DOHH2 (cell line): Measurements from ENCODE around the gene HAND2.

Experiments used
- H3F3A ChIP-seq: fragments of 200-600 bp; sonication (generic), shearing (Covaris generic); 2 replicates; pipeline ENCODE4 v1.6.0; 2016; ENCODE audit warnings: antibody characterized with exemption, mild to moderate bottlenecking; ENCODE audit not compliant: control insufficient read depth, insufficient read depth
- H3K27ac ChIP-seq: fragments of 200-600 bp; sonication (generic); 2 replicates; pipeline ENCODE4 v1.5.1; 2014; ENCODE audit warnings: low read depth, mild to moderate bottlenecking, low read length, moderate library complexity
- H3K27me3 ChIP-seq: fragments of 200-600 bp; sonication (generic); 2 replicates; pipeline ENCODE4 v1.6.1; 2014; ENCODE audit warnings: mild to moderate bottlenecking, low read length, mixed read lengths; ENCODE audit not compliant: control insufficient read depth
- H3K36me3 ChIP-seq: fragments of 200-600 bp; sonication (generic); 2 replicates; pipeline ENCODE4 v1.6.1; 2014; ENCODE audit warnings: mild to moderate bottlenecking, low read length, moderate library complexity, mixed read lengths; ENCODE audit not compliant: control insufficient read depth
- H3K4me1 ChIP-seq: fragments of 200-600 bp; sonication (generic); 2 replicates; pipeline ENCODE4 v1.6.1; 2014; ENCODE audit warnings: mild to moderate bottlenecking, low read length, mixed read lengths; ENCODE audit not compliant: control insufficient read depth
- H3K4me2 ChIP-seq: fragments of 200-600 bp; sonication (generic); 2 replicates; pipeline ENCODE4 v1.6.0; 2014; ENCODE audit warnings: mild to moderate bottlenecking, low read length, moderate library complexity
- H3K4me3 ChIP-seq: fragments of 200-600 bp; sonication (generic); 2 replicates; pipeline ENCODE4 v1.5.1; 2014; ENCODE audit warnings: mild to moderate bottlenecking, low read length, mixed read lengths
- H3K79me2 ChIP-seq: fragments of 200-600 bp; sonication (generic); 2 replicates; pipeline ENCODE4 v1.6.1; 2014; ENCODE audit warnings: mild to moderate bottlenecking, low read length, mixed read lengths; ENCODE audit not compliant: control insufficient read depth
- H3K9me2 ChIP-seq: fragments of 200-600 bp; sonication (generic); replicated peaks from 2 replicates; pipeline ENCODE4 v1.6.1; 2014; ENCODE audit warnings: mild to moderate bottlenecking, low read length, mixed read lengths; ENCODE audit not compliant: control insufficient read depth
- H3K9me3 ChIP-seq: fragments of 200-600 bp; sonication (generic); 2 replicates; pipeline ENCODE4 v1.6.1; 2014; ENCODE audit warnings: antibody characterized with exemption, low read length, mixed read lengths; ENCODE audit not compliant: control insufficient read depth, insufficient read depth
- H4K20me1 ChIP-seq: fragments of 200-600 bp; sonication (generic); 2 replicates; pipeline ENCODE4 v1.6.0; 2014; ENCODE audit warnings: low read depth, mild to moderate bottlenecking, antibody characterized with exemption, low read length, moderate library complexity; ENCODE audit not compliant: control insufficient read depth, insufficient read depth
- EZH2phosphoT487 ChIP-seq: fragments of 200-600 bp; sonication (generic); IDR thresholded peaks from 2 replicates; pipeline ENCODE4 v1.6.1; 2017; ENCODE audit warnings: borderline replicate concordance, mild to moderate bottlenecking, antibody characterized with exemption, low read length, moderate library complexity, mixed read lengths
- TF ChIP-seq, protein P1 (sequence below): fragments of 200-600 bp; sonication (generic); IDR thresholded peaks from one replicate; pipeline ENCODE4 v1.5.1; 2014; ENCODE audit warnings: antibody characterized with exemption, mild to moderate bottlenecking, low read depth, low read length; ENCODE audit not compliant: poor library complexity, severe bottlenecking

HAND2 gene

DNA sequence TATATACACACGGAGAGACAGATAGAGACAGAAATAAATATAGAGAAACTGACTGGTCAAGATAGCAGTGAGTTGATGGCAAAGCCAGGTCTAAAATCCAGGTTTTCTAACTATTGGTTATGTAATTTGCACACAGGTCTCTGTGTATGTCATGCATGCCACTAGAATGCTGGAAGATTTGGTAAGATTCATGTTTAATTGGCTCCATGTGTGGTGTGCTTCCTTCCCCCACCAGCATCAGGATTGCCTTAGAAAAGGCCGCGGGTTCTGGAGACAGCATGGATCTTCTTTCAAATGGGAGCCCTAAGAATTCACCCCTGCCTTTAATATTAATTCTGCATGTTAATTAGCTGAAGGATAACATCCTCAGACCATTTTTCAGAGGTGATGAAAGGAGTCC is 31.3 kb downstream of the HAND2 start:
- TF ChIP-seq, protein P1, sequence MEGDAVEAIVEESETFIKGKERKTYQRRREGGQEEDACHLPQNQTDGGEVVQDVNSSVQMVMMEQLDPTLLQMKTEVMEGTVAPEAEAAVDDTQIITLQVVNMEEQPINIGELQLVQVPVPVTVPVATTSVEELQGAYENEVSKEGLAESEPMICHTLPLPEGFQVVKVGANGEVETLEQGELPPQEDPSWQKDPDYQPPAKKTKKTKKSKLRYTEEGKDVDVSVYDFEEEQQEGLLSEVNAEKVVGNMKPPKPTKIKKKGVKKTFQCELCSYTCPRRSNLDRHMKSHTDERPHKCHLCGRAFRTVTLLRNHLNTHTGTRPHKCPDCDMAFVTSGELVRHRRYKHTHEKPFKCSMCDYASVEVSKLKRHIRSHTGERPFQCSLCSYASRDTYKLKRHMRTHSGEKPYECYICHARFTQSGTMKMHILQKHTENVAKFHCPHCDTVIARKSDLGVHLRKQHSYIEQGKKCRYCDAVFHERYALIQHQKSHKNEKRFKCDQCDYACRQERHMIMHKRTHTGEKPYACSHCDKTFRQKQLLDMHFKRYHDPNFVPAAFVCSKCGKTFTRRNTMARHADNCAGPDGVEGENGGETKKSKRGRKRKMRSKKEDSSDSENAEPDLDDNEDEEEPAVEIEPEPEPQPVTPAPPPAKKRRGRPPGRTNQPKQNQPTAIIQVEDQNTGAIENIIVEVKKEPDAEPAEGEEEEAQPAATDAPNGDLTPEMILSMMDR = no peak
- no peak for TF ChIP-seq EZH2phosphoT487
- H3F3A ChIP-seq = no peaks in the 10 kb centered on the region
- H3K4me3 ChIP-seq = no peak overlapping the region
- H3K4me2 ChIP-seq = no peak overlapping the region
- H3K27me3 ChIP-seq = peaks cover 2% of the 10 kb centered on the region; the same call in 1 of the 2 replicates
- peaks cover 14% of the 10 kb centered on the region for H3K4me1 ChIP-seq
- H3K36me3 ChIP-seq = no peaks in the 10 kb centered on the region
- no peaks in the 10 kb centered on the region for H3K9me2 ChIP-seq
- H4K20me1 ChIP-seq = no peaks in the 10 kb centered on the region
- no peak overlapping the region for H3K27ac ChIP-seq
- H3K9me3 ChIP-seq = no peaks in the 10 kb centered on the region
- H3K79me2 ChIP-seq = no peaks in the 10 kb centered on the region

DNA sequence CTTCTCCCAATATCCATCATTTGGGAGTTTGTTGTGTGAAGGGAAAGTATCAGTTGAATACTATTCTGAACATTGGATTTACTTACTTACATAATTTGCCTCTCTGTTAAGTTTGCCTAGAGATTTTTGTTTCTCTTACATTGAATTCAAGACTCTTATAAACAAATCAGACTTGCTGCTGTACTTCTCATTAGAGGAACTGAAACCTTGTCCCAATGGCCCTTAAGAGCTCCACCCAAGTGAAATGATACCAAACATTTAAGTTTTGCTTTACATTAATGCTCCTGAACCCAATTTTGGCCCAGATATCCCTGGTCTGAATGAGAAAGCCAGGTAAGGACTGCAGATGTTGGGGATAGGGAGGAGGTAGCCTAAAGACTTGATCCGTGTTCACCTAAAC is 32.0 kb downstream of the HAND2 start:
- Histone ChIP-seq H3K27me3 (peaks cover 2% of the 10 kb centered on the region; the same call in 1 of the 2 replicates), H3K36me3 (no peaks in the 10 kb centered on the region), H3K4me3 (no peak overlapping the region), H3K79me2 (no peaks in the 10 kb centered on the region), H3K9me3 (no peaks in the 10 kb centered on the region), H4K20me1 (no peaks in the 10 kb centered on the region), H3K27ac (no peak overlapping the region), H3K4me2 (no peak overlapping the region), H3K4me1 (peaks cover 17% of the 10 kb centered on the region), H3K9me2 (no peaks in the 10 kb centered on the region), H3F3A (no peaks in the 10 kb centered on the region)
- no peak for TF ChIP-seq EZH2phosphoT487
- TF ChIP-seq, protein P1 = no peak

DNA sequence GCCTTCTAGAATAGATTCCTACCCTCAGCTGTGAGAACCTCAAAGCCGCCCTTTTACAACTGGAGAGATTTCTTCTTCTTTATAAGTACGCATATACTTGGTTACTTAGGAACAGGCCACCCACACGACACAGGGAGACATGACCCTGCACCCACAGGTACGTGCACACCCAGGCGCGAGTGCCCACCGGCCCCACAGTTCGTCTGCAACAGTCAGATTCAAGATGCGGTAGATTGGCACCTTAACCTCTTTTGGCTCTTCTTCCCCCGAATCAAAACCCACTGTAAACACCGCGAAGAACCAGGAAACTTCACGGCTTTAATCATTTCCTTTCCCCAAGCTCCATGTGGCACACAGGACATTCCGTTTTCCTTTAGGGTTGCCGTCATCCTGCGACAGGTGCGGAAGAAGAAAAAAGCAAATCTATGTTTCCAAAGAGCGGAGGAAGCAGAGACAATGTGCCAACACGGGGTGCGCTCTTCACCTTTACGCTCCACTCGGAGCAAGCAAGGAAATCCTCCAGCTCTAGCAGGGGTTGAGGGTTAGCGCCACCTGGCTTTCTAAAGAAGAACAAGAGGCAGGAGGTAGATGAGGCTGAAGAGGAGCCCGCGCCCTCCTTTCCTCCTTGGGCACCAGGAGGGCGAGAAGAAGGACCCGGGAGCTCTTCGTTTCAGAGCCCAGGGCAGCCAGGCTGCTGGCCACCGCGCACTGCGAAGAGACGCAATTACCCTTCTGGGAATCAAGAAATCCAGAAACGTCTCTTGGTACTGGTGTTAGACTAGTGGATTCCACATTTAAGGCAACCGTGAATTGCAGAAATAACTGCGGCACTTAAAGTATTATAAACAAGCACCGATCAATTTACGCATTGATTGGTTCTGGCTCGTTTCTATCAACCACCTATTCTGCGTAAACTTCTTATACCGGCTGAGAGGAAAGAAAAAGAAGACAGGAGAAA is 35.7 kb downstream of the HAND2 start:
- Histone ChIP-seq H4K20me1 (no peaks in the 10 kb centered on the region), H3K4me1 (peaks cover 17% of the 10 kb centered on the region), H3K36me3 (no peaks in the 10 kb centered on the region), H3K9me2 (no peaks in the 10 kb centered on the region), H3F3A (no peaks in the 10 kb centered on the region), H3K27ac (no peak overlapping the region), H3K4me3 (peak overlapping the region; percentile 73), H3K4me2 (peak overlapping the region; percentile 83), H3K79me2 (no peaks in the 10 kb centered on the region), H3K27me3 (no peaks in the 10 kb centered on the region), H3K9me3 (no peaks in the 10 kb centered on the region)
- no peak for TF ChIP-seq EZH2phosphoT487
- TF ChIP-seq, protein P1 = peak; percentile 84
